A549 (cell line): ENCODE results near the gene CCDC78. TPM values are rescaled to one million over a fixed set of nuclear protein-coding genes. Genes with fewer than 3 reads are reported as not detected.

Experiments
- ATAC-seq, 2 experiments: fragments of 200-7000 bp in 1 of 2; fragments of >200 bp in 1 of 2; cut with Nextera tagmentation in 1 of 2; cut with Tn5 transposase in 1 of 2; 3 replicates each; pipeline versions ENCODE4 v1.8.0 to v1.9.1; 2018 to 2020; ENCODE audit warnings: mild to moderate bottlenecking in 1 of 2, moderate library complexity in 1 of 2
- CTCF ChIA-PET: fragments of 300-600 bp; sonication (Branson Sonifier 250); formaldehyde crosslinking; extraction: SDS; loops from one replicate; lab custom pipeline; 2021; ENCODE audit warnings: antibody characterized with exemption, inconsistent platforms; lab: Yijun Ruan, JAX
- POLR2A ChIA-PET: fragments of 350-600 bp; formaldehyde crosslinking; extraction: SDS; loops from one replicate; lab custom pipeline; 2021; ENCODE audit warnings: antibody characterized with exemption, inconsistent platforms; lab: Yijun Ruan, JAX
- DNase-seq, 2 experiments: peaks; one replicate each; pipeline versions ENCODE4 v3.0.0 to v3.0.0-alpha.2; 2011 to 2016; ENCODE audit warnings: low read depth in 1 of 2, low spot score in 1 of 2
- FAIRE-seq: peaks from 2 replicates; lab custom pipeline; 2011; peaks lifted over from hg19 to GRCh38; lab: Jason Lieb, UNC
- H3K27ac ChIP-seq, 2 experiments: fragments of >200 bp; sonication (Bioruptor Twin); formaldehyde crosslinking; 3 replicates each; pipeline ENCODE4 v1.5.1; 2016 to 2017
- H3K4me1 ChIP-seq: fragments of >200 bp; sonication (Bioruptor Twin); formaldehyde crosslinking; 3 replicates; pipeline ENCODE4 v1.6.1; 2016
- H3K4me2 ChIP-seq: fragments of >200 bp; sonication (Bioruptor Twin); formaldehyde crosslinking; 3 replicates; pipeline ENCODE4 v1.6.1; 2016
- H3K4me3 ChIP-seq: fragments of >200 bp; sonication (Bioruptor Twin); formaldehyde crosslinking; 3 replicates; pipeline ENCODE4 v1.5.1; 2016
- H3K9me3 ChIP-seq: fragments of >200 bp; sonication (Bioruptor Twin); formaldehyde crosslinking; 3 replicates; pipeline ENCODE4 v1.6.1; 2016
- CEBPB ChIP-seq, 2 experiments: fragments of >200 bp in 1 of 2; sonication (Bioruptor Twin) in 1 of 2; formaldehyde crosslinking in 1 of 2; IDR thresholded peaks; 2 replicates each; pipeline ENCODE4 v1.6.1; 2012 to 2016
- CHD4 ChIP-seq: fragments of 200-600 bp; sonication (generic); IDR thresholded peaks from 2 replicates; pipeline ENCODE4 v1.6.1; 2016; ENCODE audit warnings: antibody characterized with exemption, mild to moderate bottlenecking, borderline replicate concordance
- EHMT2 ChIP-seq: fragments of 200-600 bp; sonication (generic); IDR thresholded peaks from 2 replicates; pipeline ENCODE4 v1.6.1; 2016; ENCODE audit warnings: antibody characterized with exemption, low read depth, mild to moderate bottlenecking, moderate library complexity
- ESRRA ChIP-seq: fragments of 150-350 bp; IDR thresholded peaks from 2 replicates; pipeline ENCODE4 v1.6.1; 2014; ENCODE audit warnings: mild to moderate bottlenecking, low read length, borderline replicate concordance
- GATA3 ChIP-seq: IDR thresholded peaks from 2 replicates; pipeline ENCODE4 v1.6.1; 2012; ENCODE audit warnings: borderline replicate concordance
- HES2 ChIP-seq: fragments of >200 bp; sonication (Bioruptor Twin); formaldehyde crosslinking; IDR thresholded peaks from 2 replicates; pipeline ENCODE4 v1.6.1; 2016
- KDM5A ChIP-seq: fragments of 200-600 bp; sonication (generic); IDR thresholded peaks from 2 replicates; pipeline ENCODE4 v1.6.1; 2016; ENCODE audit warnings: antibody characterized with exemption, mild to moderate bottlenecking
- RARB ChIP-seq: fragments of 250-450 bp; sonication (Bioruptor Pico); IDR thresholded peaks from 2 replicates; pipeline ENCODE4 v1.8.0; 2021; ENCODE audit warnings: mild to moderate bottlenecking, moderate library complexity
- SMC3 ChIP-seq: fragments of >200 bp; sonication (Bioruptor Twin); formaldehyde crosslinking; IDR thresholded peaks from 3 replicates; pipeline ENCODE4 v1.6.1; 2018; ENCODE audit warnings: inconsistent platforms
- TP53 ChIP-seq: fragments of 250-450 bp; sonication (Bioruptor Pico); IDR thresholded peaks from 2 replicates; pipeline ENCODE4 v1.5.0; 2021; ENCODE audit warnings: mild to moderate bottlenecking, moderate library complexity
- ZNF302 ChIP-seq: fragments of 250-450 bp; sonication (Bioruptor Pico); IDR thresholded peaks from 2 replicates; pipeline ENCODE4 v1.9.0; 2021; ENCODE audit warnings: inconsistent platforms, mild to moderate bottlenecking, moderate library complexity
- WGBS: methylation state at CpG from one replicate; pipeline ENCODE4 v1.1.6; 2017; ENCODE audit errors: missing lambda C conversion rate; 5-methylcytosine and 5-hydroxymethylcytosine counted together
- polyA plus RNA-seq, 4 experiments: library from polyadenylated mRNA; depleted of rRNA in 3 of 4; stranded (reverse); fragments of >200 nt; fragmentation: RNase III in 1 of 4; extraction: RNeasy Plus Mini Kit Qiagen cat#74134 plus additional on column Dnase treatment in 1 of 4; gene quantifications; 2 replicates in 3 of 4; 3 replicates in 1 of 4; pipeline ENCODE4 v1.2.3, GENCODE V29; 2011 to 2017
- TF ChIP-seq, protein P1 (sequence below): fragments of 200-600 bp; sonication (generic); IDR thresholded peaks from 2 replicates; pipeline ENCODE4 v1.6.1; 2016; ENCODE audit warnings: antibody characterized with exemption, mild to moderate bottlenecking, moderate library complexity
- TF ChIP-seq, protein P2 (sequence below): fragments of 150-350 bp; IDR thresholded peaks from 2 replicates; pipeline ENCODE4 v1.6.1; 2014; ENCODE audit warnings: low read depth, mild to moderate bottlenecking, low read length
- TF ChIP-seq, protein P3 (sequence below): fragments of 450-650 bp; IDR thresholded peaks from 2 replicates; pipeline ENCODE4 v1.6.1; 2014; ENCODE audit warnings: antibody characterized with exemption
- TF ChIP-seq, protein P4 (sequence below): fragments of 250-450 bp; sonication (Bioruptor Pico); IDR thresholded peaks from 2 replicates; pipeline ENCODE4 v1.5.0; 2020; ENCODE audit warnings: low read depth, mild to moderate bottlenecking, moderate library complexity

The CCDC78 gene
- polyA plus RNA-seq, 2 of the 4 experiments (the other 2 are of a cell fraction): 1.1 to 4.7 TPM

DNA sequence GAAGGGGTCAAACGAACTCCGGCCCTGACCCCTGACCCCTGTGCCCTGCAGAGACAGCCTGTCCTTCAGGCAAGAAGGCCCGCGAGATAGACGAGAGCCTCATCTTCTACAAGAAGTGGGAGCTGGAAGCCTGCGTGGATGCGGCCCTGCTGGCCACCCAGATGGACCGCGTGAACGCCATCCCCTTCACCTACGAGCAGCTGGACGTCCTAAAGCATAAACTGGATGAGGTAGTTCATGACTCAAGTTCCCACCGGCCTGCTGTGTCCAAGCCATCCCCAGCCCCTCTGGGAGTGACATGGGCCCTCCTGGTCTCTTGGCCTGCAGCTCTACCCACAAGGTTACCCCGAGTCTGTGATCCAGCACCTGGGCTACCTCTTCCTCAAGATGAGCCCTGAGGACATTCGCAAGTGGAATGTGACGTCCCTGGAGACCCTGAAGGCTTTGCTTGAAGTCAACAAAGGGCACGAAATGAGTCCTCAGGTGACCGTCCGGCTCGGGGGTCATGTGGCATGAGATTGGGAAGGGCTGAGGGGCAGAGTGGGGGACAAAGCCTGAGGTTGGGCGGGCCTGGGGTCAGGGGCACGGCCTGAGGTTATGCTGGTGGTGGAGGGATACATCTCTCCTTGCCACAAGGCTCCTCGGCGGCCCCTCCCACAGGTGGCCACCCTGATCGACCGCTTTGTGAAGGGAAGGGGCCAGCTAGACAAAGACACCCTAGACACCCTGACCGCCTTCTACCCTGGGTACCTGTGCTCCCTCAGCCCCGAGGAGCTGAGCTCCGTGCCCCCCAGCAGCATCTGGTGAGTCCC lies 40.0 kb upstream of the CCDC78 start (continued):
- TF ChIP-seq, protein P1, sequence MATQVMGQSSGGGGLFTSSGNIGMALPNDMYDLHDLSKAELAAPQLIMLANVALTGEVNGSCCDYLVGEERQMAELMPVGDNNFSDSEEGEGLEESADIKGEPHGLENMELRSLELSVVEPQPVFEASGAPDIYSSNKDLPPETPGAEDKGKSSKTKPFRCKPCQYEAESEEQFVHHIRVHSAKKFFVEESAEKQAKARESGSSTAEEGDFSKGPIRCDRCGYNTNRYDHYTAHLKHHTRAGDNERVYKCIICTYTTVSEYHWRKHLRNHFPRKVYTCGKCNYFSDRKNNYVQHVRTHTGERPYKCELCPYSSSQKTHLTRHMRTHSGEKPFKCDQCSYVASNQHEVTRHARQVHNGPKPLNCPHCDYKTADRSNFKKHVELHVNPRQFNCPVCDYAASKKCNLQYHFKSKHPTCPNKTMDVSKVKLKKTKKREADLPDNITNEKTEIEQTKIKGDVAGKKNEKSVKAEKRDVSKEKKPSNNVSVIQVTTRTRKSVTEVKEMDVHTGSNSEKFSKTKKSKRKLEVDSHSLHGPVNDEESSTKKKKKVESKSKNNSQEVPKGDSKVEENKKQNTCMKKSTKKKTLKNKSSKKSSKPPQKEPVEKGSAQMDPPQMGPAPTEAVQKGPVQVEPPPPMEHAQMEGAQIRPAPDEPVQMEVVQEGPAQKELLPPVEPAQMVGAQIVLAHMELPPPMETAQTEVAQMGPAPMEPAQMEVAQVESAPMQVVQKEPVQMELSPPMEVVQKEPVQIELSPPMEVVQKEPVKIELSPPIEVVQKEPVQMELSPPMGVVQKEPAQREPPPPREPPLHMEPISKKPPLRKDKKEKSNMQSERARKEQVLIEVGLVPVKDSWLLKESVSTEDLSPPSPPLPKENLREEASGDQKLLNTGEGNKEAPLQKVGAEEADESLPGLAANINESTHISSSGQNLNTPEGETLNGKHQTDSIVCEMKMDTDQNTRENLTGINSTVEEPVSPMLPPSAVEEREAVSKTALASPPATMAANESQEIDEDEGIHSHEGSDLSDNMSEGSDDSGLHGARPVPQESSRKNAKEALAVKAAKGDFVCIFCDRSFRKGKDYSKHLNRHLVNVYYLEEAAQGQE: no peak
- no peak for TF ChIP-seq GATA3

DNA sequence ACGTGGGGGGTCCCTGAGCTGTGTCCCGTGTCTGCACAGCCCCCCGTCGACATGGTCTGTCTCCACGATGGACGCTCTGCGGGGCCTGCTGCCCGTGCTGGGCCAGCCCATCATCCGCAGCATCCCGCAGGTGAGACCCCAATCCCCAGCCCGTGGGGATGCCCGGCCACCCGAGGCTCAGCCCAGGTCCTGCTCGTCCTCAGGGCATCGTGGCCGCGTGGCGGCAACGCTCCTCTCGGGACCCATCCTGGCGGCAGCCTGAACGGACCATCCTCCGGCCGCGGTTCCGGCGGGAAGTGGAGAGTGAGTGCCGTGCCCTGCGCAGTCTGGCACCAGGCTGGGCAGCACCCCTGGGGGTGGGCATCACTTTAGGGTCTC lies 39.2 kb upstream of the CCDC78 start:
- peaks cover 36% of the 10 kb centered on the region for H3K4me1 ChIP-seq
- CTCF ChIA-PET: interaction anchor here (1.7 to 15.8 kb wide), 3 partner anchors 21 to 53 kb away, joined by 4 to 105 read pairs (median 5); partner anchors contain the start of genes CHTF18, CIAO3 and RPUSD1
- WGBS: 87% methylated on average over 22 of the region's 29 CpGs
- POLR2A ChIA-PET: no interaction called here
- H3K4me2 ChIP-seq: no peak overlapping the region
- ATAC-seq (no peak), FAIRE-seq (no peak), DNase-seq (no peak)
- no peaks in the 10 kb centered on the region for H3K9me3 ChIP-seq
- no peak for TF ChIP-seq GATA3
- TF ChIP-seq, protein P2, sequence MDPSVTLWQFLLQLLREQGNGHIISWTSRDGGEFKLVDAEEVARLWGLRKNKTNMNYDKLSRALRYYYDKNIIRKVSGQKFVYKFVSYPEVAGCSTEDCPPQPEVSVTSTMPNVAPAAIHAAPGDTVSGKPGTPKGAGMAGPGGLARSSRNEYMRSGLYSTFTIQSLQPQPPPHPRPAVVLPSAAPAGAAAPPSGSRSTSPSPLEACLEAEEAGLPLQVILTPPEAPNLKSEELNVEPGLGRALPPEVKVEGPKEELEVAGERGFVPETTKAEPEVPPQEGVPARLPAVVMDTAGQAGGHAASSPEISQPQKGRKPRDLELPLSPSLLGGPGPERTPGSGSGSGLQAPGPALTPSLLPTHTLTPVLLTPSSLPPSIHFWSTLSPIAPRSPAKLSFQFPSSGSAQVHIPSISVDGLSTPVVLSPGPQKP: no peak
- no peak for TF ChIP-seq CHD4
- TF ChIP-seq KDM5A: no peak
- TF ChIP-seq, protein P3, sequence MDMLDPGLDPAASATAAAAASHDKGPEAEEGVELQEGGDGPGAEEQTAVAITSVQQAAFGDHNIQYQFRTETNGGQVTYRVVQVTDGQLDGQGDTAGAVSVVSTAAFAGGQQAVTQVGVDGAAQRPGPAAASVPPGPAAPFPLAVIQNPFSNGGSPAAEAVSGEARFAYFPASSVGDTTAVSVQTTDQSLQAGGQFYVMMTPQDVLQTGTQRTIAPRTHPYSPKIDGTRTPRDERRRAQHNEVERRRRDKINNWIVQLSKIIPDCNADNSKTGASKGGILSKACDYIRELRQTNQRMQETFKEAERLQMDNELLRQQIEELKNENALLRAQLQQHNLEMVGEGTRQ: no peak
- H3K4me3 ChIP-seq: no peak overlapping the region
- H3K27ac ChIP-seq: no peak overlapping the region

DNA sequence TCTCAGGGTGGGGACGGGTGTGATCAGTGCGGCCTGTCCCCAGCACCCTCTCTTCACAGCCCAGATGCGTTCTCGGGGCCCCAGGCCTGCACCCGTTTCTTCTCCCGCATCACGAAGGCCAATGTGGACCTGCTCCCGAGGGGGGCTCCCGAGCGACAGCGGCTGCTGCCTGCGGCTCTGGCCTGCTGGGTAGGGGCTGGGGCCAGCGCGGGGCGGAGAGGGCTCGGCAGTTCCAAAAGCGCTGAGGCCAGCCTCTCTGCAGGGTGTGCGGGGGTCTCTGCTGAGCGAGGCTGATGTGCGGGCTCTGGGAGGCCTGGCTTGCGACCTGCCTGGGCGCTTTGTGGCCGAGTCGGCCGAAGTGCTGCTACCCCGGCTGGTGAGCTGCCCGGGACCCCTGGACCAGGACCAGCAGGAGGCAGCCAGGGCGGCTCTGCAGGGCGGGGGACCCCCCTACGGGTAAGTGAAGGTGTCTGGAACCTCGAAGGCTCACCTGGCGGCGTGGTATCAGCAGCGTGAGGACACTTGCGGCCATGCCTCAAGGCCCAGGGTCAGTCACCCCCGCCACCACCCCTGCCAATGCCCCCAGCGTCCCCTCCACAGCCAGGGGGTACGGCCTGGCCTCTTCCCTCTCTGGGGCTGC lies 38.7 kb upstream of the CCDC78 start:
- DNase-seq: no peak
- ATAC-seq: no peak
- CTCF ChIA-PET: interaction anchor here (0.8 to 15.8 kb wide), 3 partner anchors 8 to 53 kb away, joined by 4 to 105 read pairs (median 4); partner anchors contain the start of genes CHTF18 and RPUSD1
- no peak for FAIRE-seq
- H3K4me2 ChIP-seq: no peak overlapping the region
- no peak overlapping the region for H3K27ac ChIP-seq
- H3K4me1 ChIP-seq: peaks cover 41% of the 10 kb centered on the region
- TF ChIP-seq RARB (CRISPR knock-in tag): no peak
- TF ChIP-seq, protein P1: no peak
- TF ChIP-seq ZNF302 (CRISPR knock-in tag): no peak
- no peak for TF ChIP-seq SMC3
- TF ChIP-seq, protein P4, sequence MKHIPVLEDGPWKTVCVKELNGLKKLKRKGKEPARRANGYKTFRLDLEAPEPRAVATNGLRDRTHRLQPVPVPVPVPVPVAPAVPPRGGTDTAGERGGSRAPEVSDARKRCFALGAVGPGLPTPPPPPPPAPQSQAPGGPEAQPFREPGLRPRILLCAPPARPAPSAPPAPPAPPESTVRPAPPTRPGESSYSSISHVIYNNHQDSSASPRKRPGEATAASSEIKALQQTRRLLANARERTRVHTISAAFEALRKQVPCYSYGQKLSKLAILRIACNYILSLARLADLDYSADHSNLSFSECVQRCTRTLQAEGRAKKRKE (CRISPR knock-in tag): no peak
- TF ChIP-seq HES2: no peak
- no peak for TF ChIP-seq EHMT2
- no peak for TF ChIP-seq CEBPB (IDR thresholded peaks at IDR 0.05)
- TF ChIP-seq ESRRA: no peak
- no peak for TF ChIP-seq TP53 (CRISPR knock-in tag)
- H3K4me3 ChIP-seq: no peak overlapping the region
- WGBS: 90% methylated on average over 9 of the region's 38 CpGs
- POLR2A ChIA-PET: no interaction called here
- no peaks in the 10 kb centered on the region for H3K9me3 ChIP-seq
